CD14-positive monocyte (primary cell): Measurements from ENCODE around the gene MVP. TPM values are rescaled to one million over a fixed set of nuclear protein-coding genes. Genes with fewer than 3 reads are reported as not detected.
"Not testable (repeated sequence)": the region's sequence is repeated elsewhere in the genome, so short reads cannot be mapped to it uniquely, and the experiment has no call there.

ENCODE experiments used
- DNase-seq, 3 donors: peaks; one replicate each; pipeline ENCODE4 v3.0.0-alpha.2; 2011 to 2022
- H2AFZ ChIP-seq: 2 replicates; pipeline ENCODE4 v1.6.0; 2012; ENCODE audit warnings: mild to moderate bottlenecking, low read depth, low read length, inconsistent platforms; ENCODE audit not compliant: insufficient read depth, poor library complexity, severe bottlenecking
- H3K27ac ChIP-seq, 2 donors: 1 replicate in 1 of 2; 2 replicates in 1 of 2; pipeline ENCODE4 v1.5.1; 2012 to 2013; ENCODE audit warnings: low read length in 2 of 2, control low read depth in 1 of 2, inconsistent platforms in 1 of 2, low read depth in 1 of 2, mild to moderate bottlenecking in 1 of 2
- H3K27me3 ChIP-seq, 2 donors: one replicate each; pipeline versions ENCODE4 v1.6.0 to v1.6.1; 2011 to 2013; ENCODE audit warnings: low read length in 2 of 2; ENCODE audit not compliant: control insufficient read depth in 2 of 2, insufficient read depth in 2 of 2
- H3K36me3 ChIP-seq, 2 donors: replicated peaks in 1 of 2; 1 replicate in 1 of 2; 2 replicates in 1 of 2; pipeline versions ENCODE4 v1.5.1 to v1.6.1; 2012 to 2013; ENCODE audit warnings: low read length in 2 of 2, control low read depth in 1 of 2, inconsistent platforms in 1 of 2, mild to moderate bottlenecking in 1 of 2; ENCODE audit not compliant: insufficient read depth in 2 of 2, control insufficient read depth in 1 of 2
- H3K4me1 ChIP-seq, 2 donors: 1 replicate in 1 of 2; 2 replicates in 1 of 2; pipeline versions ENCODE4 v1.5.1 to v1.6.1; 2012 to 2013; ENCODE audit warnings: low read length in 2 of 2, control low read depth in 1 of 2, inconsistent platforms in 1 of 2, mild to moderate bottlenecking in 1 of 2, moderate library complexity in 1 of 2; ENCODE audit not compliant: insufficient read depth in 2 of 2, control insufficient read depth in 1 of 2
- H3K4me2 ChIP-seq: replicated peaks from 2 replicates; pipeline ENCODE3; 2012; ENCODE audit warnings: low read length, moderate library complexity, mild to moderate bottlenecking; ENCODE audit not compliant: poor library complexity, severe bottlenecking; ENCODE audit errors: extremely low read depth
- H3K4me3 ChIP-seq, 3 experiments: fragments of 200-600 bp in 1 of 3; sonication (generic) in 1 of 3; replicated peaks in 1 of 3; 1 replicate in 2 of 3; 2 replicates in 1 of 3; pipeline ENCODE4 v1.5.1; 2011 to 2013; ENCODE audit warnings: low read length in 3 of 3, mild to moderate bottlenecking in 3 of 3, control low read depth in 2 of 3, low read depth in 2 of 3, inconsistent platforms in 1 of 3, moderate library complexity in 1 of 3
- H3K79me2 ChIP-seq: 2 replicates; pipeline ENCODE4 v1.6.0; 2012; ENCODE audit warnings: mild to moderate bottlenecking, control low read depth, inconsistent platforms, low read length, moderate library complexity; ENCODE audit not compliant: insufficient read depth
- H3K9ac ChIP-seq: 2 replicates; pipeline ENCODE4 v1.6.0; 2017; ENCODE audit warnings: low read length, mild to moderate bottlenecking; ENCODE audit not compliant: insufficient read depth, poor library complexity, severe bottlenecking
- H3K9me3 ChIP-seq, 2 donors: replicated peaks in 1 of 2; 1 replicate in 1 of 2; 2 replicates in 1 of 2; pipeline versions ENCODE4 v1.5.1 to v1.6.1; 2012 to 2013; ENCODE audit warnings: low read length in 2 of 2, control low read depth in 1 of 2; ENCODE audit not compliant: control insufficient read depth in 1 of 2, insufficient read depth in 1 of 2
- H4K20me1 ChIP-seq: 2 replicates; pipeline ENCODE4 v1.6.0; 2012; ENCODE audit warnings: mild to moderate bottlenecking, low read length, control low read depth, moderate library complexity; ENCODE audit not compliant: insufficient read depth
- H3K27ac Mint-ChIP-seq, 7 donors: one replicate each; pipeline ENCODE4 v1.8.0; 2020; ENCODE audit warnings: mild to moderate bottlenecking in 7 of 7, mixed read lengths in 7 of 7, moderate library complexity in 6 of 7, inconsistent platforms in 2 of 7
- H3K27me3 Mint-ChIP-seq, 3 donors: one replicate each; pipeline ENCODE4 v1.8.0; 2021 to 2022; ENCODE audit warnings: low read depth in 3 of 3, mild to moderate bottlenecking in 3 of 3, mixed read lengths in 3 of 3, moderate library complexity in 3 of 3, inconsistent platforms in 1 of 3
- H3K36me3 Mint-ChIP-seq, 2 donors: one replicate each; pipeline ENCODE4 v1.8.0; 2020; ENCODE audit warnings: mixed read lengths in 2 of 2, inconsistent platforms in 1 of 2, mild to moderate bottlenecking in 1 of 2
- H3K4me1 Mint-ChIP-seq: one replicate; pipeline ENCODE4 v1.8.0; 2020; ENCODE audit warnings: mild to moderate bottlenecking, mixed read lengths
- H3K4me3 Mint-ChIP-seq, 2 donors: one replicate each; pipeline ENCODE4 v1.8.0; 2020; ENCODE audit warnings: mild to moderate bottlenecking in 2 of 2, mixed read lengths in 2 of 2, moderate library complexity in 1 of 2
- H3K9me3 Mint-ChIP-seq, 7 donors: one replicate each; pipeline ENCODE4 v1.8.0; 2020 to 2022; ENCODE audit warnings: mixed read lengths in 7 of 7, mild to moderate bottlenecking in 6 of 7, moderate library complexity in 6 of 7, inconsistent platforms in 2 of 7
- WGBS: methylation state at CpG from one replicate; pipeline ENCODE4 v1.1.5; 2013; ENCODE audit warnings: missing lambda C conversion rate; ENCODE audit not compliant: insufficient coverage; 5-methylcytosine and 5-hydroxymethylcytosine counted together
- intact Hi-C, 2 donors: fragments of 100-400 bp; cut with micrococcal nuclease; formaldehyde crosslinking; loops; one replicate each; pipeline versions ENCODE4 v1.15.0 to v1.15.1; 2023
- polyA plus RNA-seq, 3 donors: library from polyadenylated mRNA; depleted of rRNA in 1 of 3; unstranded in 2 of 3; stranded (reverse) in 1 of 3; fragments of 300-500 nt in 2 of 3; fragments of >200 nt in 1 of 3; fragmentation: Illumina TruSeq in 2 of 3; gene quantifications; 1 replicate in 2 of 3; 2 replicates in 1 of 3; pipeline ENCODE4 v1.2.3, GENCODE V29; 2012 to 2021
- TF ChIP-seq, protein P1 (sequence below): fragments of 200-600 bp; IDR thresholded peaks from one replicate; pipeline ENCODE4 v1.8.0; 2022; ENCODE audit warnings: antibody characterized with exemption, mild to moderate bottlenecking

Gene MVP
- polyA plus RNA-seq, 3 donors, result 146 to 274 (median 185) TPM

DNA sequence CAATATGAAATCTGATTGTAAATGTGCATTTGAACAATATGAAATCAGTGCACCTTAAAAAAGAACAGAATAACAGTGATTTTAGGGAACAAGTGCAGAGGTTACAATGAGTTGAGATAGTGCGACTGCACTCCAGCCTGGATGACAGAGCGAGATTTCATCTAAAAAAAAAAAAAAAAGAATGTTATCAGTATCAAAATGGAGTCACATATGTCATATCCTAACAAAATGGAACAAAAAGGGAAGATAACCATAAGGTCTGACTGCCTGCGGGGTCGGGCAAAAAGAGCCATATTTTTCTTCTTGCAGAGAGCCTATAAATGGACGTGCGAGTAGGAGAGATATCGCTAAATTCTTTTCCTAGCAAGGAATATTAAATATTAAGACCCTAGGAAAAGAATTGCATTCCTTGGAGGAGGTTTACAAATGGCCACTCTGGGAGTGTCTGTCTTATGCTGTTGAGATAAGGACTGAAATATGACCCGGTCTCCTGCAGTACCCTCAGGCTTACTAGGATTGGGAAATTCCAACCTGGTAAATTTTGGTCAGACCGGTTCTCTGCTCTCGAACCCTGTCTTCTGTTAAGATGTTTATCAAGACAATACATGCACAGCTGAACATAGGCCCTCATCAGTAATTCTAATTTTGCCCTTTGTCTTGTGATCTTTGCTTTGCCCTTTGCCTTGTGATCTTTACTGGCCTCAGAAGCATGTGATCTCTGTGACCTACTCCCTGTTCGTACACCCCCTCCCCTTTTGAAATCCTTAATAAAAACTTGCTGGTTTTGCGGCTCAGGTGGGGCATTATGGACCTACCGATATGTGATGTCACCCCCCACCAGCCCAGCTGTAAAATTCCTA, 36.9 kb upstream of the MVP start:
- H3K4me1 Mint-ChIP-seq, H3K4me3 Mint-ChIP-seq, H3K9me3 Mint-ChIP-seq, H3K79me2 ChIP-seq, H3K36me3 Mint-ChIP-seq, H3K9ac ChIP-seq, H3K4me2 ChIP-seq, H3K27ac Mint-ChIP-seq, H3K27me3 ChIP-seq, H3K27ac ChIP-seq, DNase-seq, H3K36me3 ChIP-seq, H3K27me3 Mint-ChIP-seq, intact Hi-C loops, H2AFZ ChIP-seq, H3K9me3 ChIP-seq, H4K20me1 ChIP-seq, H3K4me3 ChIP-seq: not testable (repeated sequence)
- 98% methylated on average over 5 of the region's 13 CpGs for WGBS
- peaks cover 8 to 11% of the 10 kb centered on the region in 2 donors for H3K4me1 ChIP-seq

DNA sequence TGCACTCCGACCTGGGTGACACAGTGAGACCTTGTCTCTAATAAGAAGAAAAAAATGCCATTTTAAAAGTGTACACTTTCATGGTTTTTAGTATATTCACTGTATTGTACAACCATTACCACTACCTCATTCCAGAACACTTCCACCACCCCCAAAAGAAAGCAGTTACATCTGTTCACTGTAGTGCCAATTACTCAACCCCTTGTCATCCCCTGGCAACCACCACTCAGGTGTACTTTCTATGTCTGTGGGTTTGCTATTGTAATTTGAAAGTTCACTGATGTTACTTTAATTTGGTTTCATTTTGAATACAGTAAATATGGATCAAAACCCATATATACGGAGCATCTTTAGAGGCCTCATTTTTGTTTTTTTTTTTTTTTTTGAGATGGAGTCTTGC, 36.1 kb upstream of the MVP start:
- no peak overlapping the region for H3K9ac ChIP-seq
- no peak overlapping the region for H3K27ac Mint-ChIP-seq
- intact Hi-C loops, result no loop called here

More for the DNA sequence above, 36.1 kb upstream of the MVP start:
- WGBS, result no CpG with 5 or more reads among the region's 2 CpGs
- H3K4me3 Mint-ChIP-seq, result no peak overlapping the region
- Histone ChIP-seq H3K4me2 (no peak overlapping the region), H3K27ac (no peak overlapping the region), H3K27me3 (no peaks in the 10 kb centered on the region), H3K9me3 (no peaks in the 10 kb centered on the region), H3K4me1 (peaks cover 8 to 11% of the 10 kb centered on the region in 2 donors), H3K4me3 (no peak overlapping the region), H4K20me1 (no peaks in the 10 kb centered on the region), H2AFZ (no peak overlapping the region), H3K79me2 (no peaks in the 10 kb centered on the region), H3K36me3 (no peaks in the 10 kb centered on the region)
- H3K27me3 Mint-ChIP-seq, result peaks cover 0 to 4% (median 2%) of the 10 kb centered on the region in 3 donors
- no peak for DNase-seq
- H3K9me3 Mint-ChIP-seq, result peaks cover 0 to 2% (median 0%) of the 10 kb centered on the region in 7 donors
- H3K36me3 Mint-ChIP-seq, result no peaks in the 10 kb centered on the region
- TF ChIP-seq, protein P1, sequence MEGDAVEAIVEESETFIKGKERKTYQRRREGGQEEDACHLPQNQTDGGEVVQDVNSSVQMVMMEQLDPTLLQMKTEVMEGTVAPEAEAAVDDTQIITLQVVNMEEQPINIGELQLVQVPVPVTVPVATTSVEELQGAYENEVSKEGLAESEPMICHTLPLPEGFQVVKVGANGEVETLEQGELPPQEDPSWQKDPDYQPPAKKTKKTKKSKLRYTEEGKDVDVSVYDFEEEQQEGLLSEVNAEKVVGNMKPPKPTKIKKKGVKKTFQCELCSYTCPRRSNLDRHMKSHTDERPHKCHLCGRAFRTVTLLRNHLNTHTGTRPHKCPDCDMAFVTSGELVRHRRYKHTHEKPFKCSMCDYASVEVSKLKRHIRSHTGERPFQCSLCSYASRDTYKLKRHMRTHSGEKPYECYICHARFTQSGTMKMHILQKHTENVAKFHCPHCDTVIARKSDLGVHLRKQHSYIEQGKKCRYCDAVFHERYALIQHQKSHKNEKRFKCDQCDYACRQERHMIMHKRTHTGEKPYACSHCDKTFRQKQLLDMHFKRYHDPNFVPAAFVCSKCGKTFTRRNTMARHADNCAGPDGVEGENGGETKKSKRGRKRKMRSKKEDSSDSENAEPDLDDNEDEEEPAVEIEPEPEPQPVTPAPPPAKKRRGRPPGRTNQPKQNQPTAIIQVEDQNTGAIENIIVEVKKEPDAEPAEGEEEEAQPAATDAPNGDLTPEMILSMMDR, result no peak
- H3K4me1 Mint-ChIP-seq, result peaks cover 10% of the 10 kb centered on the region
